Stimulated activated CD4-positive, alpha-beta T cell treated with anti-CD3 and anti-CD28 coated beads, Interleukin-1b, Interleukin-23, amount 100 ng/mL, for 1 hour (primary cell): ENCODE data around the gene GABBR2.
"Not testable (repeated sequence)": the region's sequence is repeated elsewhere in the genome, so short reads cannot be mapped to it uniquely, and the experiment has no call there.

Experiments
- DNase-seq, 2 donors: peaks; one replicate each; pipeline ENCODE4 v3.0.0-alpha.2; 2020; ENCODE audit warnings: low read depth in 2 of 2

GABBR2 gene

DNA sequence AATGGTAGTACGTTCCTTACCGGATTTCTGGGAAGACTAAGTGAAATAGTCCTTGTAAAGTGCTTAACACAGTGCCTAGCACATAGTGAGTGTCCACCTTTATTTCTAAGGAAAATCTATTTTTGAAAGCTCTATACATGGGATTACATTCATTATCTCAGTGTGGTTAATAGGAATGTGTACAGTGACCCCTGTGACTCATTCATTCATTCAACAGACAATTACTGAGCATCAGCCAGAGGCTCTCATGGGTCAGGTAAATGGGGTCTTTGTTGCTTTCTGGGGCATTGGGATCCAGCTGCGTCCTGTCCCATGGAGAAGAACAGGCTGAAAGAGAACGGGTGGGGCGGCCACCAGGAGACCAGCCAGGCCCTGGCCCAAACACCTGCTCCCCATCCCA lies 227.1 kb downstream of the GABBR2 start:
- no peak for DNase-seq

DNA sequence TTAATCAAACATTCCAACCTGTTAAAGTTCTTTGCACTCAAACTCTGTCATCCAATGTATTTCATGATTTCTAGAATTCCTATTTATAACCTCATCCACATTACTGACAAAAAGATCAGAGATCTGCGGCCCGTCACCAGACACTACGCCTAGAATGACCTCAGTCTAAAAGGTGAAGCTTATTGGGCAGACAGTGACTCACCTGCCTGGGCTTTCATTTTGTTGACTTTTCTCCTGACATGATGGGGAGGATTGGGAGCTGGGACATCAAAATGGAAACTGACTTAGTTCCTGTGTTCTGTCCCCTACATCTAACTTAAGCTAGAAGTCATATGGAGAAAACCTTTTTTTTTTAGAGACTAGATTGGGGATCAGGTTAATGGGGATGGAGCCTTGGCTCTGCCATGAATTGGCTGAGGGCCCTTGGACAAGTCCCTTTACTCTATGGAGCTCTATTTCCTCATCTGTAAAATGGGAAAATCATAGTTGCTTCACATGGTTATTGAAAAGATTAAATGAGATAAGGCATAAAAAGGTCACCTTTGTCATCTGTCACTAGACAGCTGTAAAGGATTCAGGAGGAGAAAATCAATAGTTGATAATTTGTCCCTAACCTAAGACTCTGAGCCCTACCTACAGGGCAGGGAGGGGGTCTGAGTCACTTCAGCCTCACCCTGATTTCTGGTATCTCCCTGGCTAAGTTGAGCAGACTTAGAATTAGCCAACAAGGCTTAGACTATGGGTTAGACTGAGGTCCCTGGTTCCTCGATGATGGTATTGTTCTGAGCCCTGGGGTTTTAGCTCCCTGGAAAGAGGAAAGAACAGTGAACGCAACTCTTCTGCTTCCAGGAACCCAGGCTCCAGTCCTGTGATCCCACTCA lies 228.5 kb downstream of the GABBR2 start:
- no peak for DNase-seq

DNA sequence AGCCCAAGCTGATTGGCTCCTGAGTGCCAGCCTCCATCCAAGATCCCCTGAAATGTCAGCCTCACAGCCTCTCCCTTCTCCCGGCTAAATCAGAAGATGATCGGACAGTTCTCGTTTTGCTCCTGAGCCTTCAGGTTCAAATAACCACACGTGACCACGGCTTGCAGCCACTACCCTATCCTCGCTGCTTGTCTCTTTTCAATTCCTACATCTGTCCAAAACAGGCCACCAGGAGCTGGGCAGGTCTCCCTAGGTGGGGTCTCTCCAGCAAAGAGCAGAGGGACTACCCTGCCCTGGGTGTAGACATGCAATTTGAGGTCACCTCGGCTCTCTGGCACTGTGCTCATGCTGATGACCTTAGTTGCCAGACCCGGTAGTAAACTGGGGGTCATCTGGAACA lies 229.3 kb downstream of the GABBR2 start:
- no peak for DNase-seq

DNA sequence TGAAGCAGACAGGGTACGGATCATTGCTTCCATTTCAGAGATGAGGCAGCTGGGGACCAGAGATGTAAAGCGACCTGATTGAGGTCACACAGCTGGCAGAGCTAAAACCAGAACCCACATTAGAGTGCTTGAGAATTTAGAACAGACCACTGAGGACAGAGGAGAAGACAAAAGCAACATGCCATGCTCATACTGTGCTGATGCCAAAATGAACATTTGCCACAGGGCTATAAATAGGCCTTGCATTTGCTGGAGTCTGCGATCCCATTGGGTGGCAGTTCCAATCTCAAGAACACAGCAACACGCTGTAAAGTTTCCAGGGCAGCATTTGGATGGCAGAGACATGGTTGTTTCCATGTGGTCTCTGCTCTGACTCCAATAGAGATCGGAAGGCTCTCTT lies 230.9 kb downstream of the GABBR2 start:
- DNase-seq: no peak

DNA sequence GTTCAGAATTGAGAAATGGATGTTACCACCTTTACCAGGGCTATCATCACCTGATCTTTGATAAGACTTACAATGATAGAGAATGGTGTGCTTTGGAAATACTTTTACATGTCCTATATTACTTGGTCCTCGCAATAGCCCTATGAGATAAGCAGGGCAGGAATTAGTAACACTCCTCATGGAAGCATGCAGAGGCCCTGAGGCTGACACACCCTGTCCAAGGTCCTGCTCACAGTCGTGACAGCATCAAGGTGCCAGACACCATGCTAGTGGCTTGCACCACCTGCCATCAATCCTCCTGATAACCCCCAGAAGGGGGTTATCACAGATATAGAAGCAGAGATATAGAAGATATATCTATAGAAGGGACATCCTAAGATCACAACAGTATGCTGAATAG lies 236.5 kb downstream of the GABBR2 start:
- no peak for DNase-seq

DNA sequence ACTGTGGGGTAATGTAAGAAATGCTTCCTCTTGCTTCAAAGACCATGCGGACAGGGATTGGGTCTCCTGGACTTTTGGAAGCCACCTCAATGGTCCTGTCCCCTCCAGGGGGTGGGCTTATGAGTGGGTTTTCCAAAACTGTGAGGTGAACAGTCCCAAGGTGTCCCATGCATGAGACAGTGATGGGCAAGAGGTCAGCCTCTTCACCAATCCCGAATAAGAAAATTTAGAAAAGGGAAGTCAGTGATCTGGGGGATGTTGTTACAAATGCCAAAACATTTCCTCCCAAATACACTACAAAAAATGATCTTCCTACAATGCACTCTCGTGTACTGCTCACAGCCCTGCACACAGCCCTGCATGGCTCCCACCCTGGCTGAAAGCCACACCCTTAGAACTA lies 237.6 kb downstream of the GABBR2 start:
- no peak for DNase-seq

DNA sequence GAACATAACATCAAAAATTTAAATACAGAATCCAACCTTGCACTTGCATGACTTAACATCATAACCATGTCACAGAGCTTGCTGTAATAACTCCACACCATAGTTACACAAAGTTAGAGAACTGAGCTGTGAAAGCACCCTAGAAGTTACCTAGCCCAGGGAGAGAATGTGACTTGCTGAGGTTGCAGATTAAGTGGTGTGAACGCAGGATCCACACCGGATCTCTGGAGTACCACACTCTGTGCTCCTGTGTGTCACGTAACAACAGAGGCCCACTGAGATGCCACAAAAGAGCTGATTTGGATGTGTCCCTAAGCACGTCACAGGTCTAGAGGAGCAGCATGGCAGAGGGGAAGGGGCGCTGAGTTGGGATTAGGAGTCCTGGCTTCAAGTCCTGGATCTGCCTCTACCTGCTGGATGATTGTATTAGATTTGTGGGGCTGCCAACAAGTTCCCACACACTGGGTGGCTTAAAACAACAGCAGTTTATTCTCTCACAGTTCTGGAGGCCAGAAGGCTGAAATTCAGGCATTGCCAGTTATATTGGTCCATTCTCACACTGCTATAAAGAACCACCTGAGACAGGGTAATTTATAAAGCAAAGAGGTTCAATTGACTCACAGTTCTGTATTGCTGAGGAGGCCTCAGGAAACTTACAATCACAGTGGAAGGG lies 240.0 kb downstream of the GABBR2 start:
- no peak for DNase-seq

DNA sequence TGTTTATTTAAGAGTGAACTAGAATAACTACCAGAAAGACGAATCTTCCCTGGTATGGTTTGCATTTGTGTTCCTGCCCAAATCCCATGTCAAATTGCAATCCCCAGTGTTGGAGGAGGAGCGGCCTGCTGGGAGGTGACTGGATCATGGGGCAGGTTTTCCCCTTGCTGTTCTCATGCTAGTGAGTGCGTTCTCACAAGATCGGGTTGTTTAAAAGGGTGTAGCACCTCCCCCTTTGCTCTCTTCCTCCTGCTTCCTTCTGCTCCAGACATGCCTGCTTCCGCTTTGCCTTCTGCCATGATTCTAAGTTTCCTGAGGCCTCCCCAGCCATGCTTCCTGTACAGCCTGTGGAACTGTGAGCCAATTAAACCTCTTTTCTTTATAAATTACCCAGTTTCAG lies 242.9 kb downstream of the GABBR2 start:
- no peak for DNase-seq

DNA sequence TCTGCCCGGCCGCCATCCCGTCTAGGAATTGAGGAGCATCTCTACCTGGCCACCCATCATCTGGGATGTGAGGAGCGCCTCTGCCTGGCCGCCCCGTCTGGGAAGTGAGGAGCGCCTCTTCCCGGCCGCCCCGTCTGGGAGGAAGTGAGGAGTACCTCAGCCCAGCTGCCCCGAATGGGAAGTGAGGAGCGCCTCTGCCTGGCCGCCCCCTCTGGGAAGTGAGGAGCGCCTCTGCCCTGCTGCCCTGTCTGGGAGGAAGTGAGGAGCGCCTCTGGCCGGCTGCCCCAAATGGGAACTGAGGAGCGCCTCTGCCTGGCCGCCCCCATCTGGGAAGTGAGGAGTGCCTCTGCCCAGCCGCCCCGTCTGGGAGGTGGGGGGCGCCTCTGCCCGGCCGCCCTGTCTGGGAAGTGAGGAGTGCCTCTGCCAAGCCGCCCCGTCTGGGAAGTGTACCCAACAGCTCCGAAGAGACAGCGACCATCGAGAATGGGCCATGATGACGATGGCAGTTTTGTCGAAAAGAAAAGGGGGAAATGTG lies 244.5 kb downstream of the GABBR2 start:
- DNase-seq: not testable (repeated sequence)

DNA sequence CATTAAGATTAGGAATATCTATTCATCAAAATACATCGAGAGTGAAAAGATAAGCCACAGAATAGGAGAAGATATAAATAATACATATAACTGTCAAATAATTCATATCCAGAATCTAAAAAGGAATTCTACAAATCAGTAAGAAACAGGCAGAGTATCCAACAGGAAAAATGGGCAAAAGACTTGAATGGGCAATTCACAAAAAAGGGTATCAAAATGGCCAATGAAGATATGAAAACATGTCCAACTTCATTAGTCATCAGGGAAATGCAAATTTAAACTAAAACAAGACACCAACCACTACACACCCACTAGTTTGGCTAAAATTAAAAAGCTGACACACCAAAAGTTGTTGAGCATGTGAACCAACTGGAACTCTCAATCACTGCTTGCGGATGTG lies 246.4 kb downstream of the GABBR2 start:
- no peak for DNase-seq

DNA sequence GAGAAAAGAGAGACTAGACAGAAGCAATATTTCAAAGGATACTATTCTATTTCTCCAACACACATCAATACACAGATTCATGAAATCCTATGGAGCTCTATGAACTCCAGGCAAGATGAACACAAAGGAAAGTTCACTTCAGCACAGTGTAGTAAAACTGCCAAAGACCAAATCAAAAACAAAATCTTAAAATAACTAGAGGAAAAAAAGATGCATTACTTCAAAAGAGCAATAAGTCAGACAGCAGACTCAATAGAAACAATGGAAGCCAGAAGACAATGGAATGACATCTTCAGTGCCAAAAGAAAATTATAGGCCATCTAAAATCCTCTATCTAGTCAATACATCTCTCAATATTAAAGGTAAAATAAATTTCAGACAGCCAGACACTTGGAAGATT lies 248.0 kb downstream of the GABBR2 start:
- DNase-seq: no peak

DNA sequence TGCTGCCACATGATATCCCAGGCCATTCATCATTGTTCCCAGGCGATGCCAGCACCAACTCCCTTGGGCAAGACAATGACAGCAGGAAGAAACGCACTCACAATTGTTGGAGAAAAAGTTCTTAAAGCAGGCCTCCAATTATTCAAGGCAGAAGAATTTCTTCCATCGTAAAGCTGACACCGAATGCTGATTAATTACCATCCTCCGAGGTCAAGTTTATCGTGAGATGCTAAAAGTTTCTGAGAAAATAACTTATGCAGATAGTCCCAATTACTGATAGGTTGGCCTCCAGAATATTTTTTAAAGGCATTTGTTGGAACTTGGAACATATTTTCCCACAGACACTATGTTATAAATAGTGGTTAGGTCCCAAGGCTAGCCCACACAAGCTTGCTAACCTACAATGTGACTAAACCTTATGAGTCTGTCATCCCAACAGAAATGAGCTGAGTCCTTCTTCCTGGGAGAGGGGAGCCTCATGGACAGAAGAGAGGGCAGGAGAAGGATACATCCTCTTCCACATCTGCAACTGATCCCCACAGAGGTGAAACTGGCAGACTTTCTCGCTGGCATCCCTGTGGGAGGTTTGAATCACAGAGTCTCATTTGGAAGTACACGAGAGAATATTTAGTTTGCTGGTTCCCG lies 250.9 kb downstream of the GABBR2 start:
- no peak for DNase-seq

DNA sequence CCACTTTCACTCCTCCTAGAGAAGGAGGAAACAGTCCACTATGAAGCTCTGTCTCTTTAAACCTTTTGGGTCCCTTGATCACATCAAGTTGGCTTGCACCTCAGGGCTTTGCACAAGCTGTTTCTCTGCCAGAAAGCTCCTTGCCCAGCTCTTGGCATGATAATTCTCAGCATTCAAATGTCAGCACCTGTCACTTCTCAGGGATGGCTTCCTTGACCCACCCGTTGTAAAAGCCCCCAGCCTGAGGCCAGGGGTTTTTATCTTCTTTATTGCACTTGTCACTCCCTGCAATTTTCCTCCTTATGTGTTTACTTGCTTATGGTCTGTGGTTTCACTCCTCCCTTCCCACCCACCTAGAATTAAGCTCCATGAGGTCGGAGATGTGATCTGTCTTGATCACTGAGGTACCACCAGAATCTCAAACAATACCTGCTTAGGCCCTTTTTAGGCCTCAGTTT lies 252.6 kb downstream of the GABBR2 start:
- DNase-seq: no peak

DNA sequence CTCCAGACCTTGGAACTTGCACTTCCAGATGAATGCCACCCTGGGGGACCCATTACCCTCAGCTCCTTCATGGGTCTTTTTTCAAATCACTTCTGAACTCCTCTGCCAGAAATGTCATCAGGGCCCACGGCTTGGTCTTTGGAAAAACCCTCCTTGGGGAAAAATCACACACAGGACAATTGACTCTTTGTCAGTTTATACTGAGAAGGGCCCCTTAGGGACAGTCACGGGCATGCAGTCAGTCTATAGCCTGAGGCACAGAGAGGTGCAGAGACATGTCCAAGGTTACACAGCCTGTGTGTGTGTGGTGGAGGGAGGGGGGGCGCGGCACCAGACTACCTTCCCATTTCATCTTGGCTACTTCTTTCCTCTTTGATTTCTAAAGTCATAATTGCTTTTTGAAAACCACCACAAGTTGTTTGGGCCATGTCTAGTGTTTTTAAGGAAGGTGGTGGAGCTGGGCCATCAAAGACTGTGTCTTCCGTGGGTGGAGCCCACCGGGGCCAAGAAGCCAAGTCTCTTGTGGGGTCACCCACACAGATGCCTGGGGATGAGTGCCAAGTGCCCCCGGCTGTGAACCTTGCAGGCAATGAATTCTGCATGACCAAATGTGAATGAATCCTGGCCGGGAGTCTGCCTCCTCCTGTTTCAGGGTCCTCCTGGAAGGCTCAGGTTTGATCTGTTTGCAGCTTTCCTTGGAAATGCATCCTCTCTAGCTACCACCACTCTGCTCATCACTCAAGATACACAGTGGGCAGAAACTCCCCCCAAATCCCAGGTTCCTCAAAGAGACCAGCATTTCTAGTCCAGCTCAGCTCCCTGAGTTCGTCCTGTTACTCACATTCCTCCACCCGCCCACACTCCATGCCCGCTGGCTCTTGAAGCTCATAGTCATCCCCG lies 253.2 kb downstream of the GABBR2 start:
- DNase-seq: no peak

DNA sequence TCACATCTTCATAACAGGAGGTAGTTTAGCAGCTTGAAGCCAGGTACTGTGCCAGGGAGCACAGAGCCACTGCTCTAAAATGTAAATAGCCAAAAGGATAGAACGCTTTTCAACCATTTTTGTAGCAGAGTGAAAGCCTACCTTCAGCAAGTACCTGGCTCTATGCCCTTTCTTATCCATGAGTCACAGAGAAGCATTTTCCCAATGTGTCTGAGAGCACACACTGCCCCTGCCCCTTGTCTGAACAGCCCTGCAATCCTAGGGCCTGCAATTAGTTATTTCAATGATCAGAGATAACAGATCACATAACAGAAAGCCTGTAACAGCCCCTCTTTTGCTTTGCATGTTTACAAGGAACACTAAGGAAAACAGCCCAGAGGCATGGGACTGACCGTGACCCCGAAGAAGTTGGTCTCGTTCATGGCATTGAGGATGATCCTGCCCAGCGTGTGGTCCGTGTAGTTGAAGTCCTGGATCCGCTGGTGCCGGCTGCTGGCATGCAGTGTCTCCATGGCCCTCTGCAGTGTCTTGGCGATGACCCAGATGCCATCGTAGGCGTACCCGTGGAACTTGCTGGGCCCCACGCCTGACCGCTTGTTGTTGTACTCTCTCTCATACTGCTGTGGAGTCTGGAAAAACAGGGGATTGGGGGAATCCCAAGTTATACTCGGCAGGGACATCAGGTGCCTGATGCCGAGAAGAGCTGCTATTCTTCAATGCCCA lies 255.0 kb downstream of the GABBR2 start:
- DNase-seq: no peak

DNA sequence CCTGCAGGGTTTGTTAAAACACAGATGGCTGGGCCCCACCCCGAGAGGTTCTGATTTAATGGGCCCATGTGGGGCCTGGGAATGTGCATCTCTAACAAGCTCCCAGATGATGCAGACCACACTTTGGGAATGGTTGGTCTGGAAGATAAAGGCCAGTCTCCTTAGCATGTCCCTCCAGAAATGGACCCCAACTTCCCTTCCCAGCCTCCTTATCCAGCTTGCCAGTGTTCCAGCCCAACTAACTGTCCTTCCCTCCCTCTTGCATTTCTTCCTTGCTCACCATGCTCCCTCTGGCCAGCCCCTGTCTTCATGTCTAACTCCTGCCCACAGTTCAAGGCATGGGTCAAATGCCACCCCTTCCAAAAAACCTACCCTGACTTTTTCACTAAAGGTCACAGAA lies 257.2 kb downstream of the GABBR2 start:
- no peak for DNase-seq

DNA sequence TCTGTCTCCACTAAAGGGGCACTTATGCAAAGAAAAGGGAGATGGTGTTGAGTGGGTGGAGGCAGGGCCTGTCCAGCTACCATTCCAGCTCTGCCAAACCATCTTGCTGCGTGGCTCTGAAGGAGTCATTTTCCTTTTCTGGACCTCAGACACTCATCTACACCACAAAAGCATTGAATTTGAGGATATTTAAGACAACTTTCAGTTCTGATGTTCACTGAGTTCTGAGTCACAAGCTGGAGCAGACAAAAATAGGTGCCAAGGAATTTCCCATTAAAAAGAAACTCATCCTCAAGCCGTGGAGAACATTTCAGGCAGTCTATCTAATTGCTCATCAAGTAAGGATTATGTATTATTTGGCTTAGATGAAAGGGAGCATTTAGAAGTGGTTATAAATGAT lies 258.2 kb downstream of the GABBR2 start:
- DNase-seq: no peak

DNA sequence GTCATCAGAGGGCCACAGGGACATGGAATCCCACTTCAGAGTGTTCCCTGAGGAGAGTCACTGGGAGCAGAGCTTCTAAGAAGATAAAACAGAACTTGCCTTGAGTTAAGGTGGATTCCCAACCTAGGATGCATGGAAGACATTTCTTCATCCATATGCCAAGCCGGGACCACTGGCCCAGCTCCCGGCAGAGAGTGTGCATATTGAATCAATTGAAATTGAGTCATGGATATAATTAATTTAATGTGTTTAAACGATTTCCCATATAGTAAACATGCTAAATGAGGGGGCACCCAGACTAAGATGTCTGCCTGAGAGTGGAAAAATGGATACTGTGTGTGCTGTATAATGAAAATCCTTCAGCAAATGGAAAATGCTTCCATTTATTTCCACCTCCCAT lies 258.9 kb downstream of the GABBR2 start:
- no peak for DNase-seq

DNA sequence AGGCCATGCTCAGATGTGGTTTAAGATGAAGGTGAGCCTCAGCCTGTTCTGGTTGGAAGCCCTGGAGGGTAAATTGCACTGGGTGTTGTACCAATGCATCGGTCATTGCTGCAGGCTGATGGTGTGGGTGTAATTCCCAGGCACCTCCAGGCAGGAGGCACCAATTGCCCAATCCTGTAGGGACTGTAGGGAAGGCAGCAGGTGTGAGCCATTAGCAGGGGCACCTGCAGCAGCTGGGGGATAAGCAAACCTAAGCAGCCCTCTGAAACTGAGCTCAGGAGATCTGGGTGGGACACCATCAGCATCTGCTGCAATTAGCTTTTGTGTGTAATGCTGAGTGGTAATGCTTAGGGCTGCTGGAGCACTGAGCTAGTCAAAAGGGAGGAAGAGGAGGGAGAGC lies 263.2 kb downstream of the GABBR2 start:
- DNase-seq: no peak

DNA sequence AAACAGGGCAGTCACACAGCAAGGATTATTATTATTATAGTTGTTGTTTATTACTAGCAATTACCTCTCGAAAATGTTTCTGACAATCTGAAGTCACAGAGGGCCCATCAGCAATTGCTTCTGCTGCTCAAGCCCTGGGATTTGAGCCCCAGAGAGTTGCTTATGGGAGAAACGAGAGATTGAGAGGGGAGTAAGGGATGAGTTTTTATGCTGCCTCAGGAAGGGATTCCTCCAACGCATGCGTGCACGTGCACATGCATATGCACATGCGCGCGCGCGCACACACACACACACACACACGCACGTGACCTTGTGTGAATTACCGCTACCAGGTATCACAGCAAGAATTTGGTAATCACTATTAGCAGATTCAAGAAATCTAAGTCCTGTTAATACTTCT lies 264.1 kb downstream of the GABBR2 start:
- no peak for DNase-seq

DNA sequence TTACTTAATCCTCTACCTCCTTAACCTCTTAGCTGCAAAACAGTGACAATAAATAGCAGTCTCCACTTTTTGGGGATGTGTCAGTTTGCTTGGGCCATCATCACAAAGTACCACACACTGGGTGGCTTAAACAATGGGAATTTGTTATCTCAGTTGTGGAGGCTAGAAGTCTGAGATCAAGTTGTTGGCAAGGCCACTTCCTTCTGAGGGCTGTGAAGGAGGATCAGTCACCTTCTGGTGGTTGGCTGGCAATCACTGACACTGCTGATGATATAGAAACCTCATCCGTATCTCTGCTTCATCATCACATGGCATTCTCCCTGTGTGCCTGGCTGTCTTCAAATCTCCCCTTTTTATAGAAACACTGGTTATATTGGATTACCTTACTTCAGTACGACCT lies 266.2 kb downstream of the GABBR2 start:
- DNase-seq: no peak
